ENCODE results near the gene CHP2.

DNA sequence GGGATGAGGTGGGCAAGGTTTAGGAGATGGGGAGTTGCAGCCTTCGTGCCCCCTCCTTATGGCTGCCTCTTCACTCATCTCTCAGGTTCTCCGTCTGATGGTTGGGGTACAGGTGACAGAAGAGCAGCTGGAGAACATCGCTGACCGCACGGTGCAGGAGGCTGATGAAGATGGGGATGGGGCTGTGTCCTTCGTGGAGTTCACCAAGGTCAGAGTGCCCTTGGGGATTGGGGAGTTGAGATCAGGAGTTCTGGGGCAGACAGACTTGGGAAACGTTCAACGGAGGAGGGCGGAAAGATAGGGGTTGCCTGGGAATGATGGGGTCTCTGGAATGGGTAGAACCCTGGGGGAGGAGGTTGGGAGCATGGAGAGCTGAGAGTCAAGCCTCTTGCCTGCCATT lies 2.3 kb downstream of the CHP2 start:
- TF ChIP-seq, protein P1, sequence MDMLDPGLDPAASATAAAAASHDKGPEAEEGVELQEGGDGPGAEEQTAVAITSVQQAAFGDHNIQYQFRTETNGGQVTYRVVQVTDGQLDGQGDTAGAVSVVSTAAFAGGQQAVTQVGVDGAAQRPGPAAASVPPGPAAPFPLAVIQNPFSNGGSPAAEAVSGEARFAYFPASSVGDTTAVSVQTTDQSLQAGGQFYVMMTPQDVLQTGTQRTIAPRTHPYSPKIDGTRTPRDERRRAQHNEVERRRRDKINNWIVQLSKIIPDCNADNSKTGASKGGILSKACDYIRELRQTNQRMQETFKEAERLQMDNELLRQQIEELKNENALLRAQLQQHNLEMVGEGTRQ (CRISPR knock-in tag; IDR thresholded peaks at IDR 0.05): no peak
- TF ChIP-seq, protein P2, sequence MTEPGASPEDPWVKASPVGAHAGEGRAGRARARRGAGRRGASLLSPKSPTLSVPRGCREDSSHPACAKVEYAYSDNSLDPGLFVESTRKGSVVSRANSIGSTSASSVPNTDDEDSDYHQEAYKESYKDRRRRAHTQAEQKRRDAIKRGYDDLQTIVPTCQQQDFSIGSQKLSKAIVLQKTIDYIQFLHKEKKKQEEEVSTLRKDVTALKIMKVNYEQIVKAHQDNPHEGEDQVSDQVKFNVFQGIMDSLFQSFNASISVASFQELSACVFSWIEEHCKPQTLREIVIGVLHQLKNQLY (CRISPR knock-in tag; IDR thresholded peaks at IDR 0.05): no peak
- TF ChIP-seq ZNF232 (CRISPR knock-in tag; IDR thresholded peaks at IDR 0.05) (no peak), NFYB (CRISPR knock-in tag; conservative IDR thresholded peaks at IDR 0.05; ENCODE audit: low read depth) (no peak)
